ENCODE data around the gene PTRHD1.
A peak's percentile ranks its signal among the peaks of the same experiment; 100 is the strongest.
"Not testable (repeated sequence)": the region's sequence is repeated elsewhere in the genome, so short reads cannot be mapped to it uniquely, and the experiment has no call there.

Gene PTRHD1

DNA sequence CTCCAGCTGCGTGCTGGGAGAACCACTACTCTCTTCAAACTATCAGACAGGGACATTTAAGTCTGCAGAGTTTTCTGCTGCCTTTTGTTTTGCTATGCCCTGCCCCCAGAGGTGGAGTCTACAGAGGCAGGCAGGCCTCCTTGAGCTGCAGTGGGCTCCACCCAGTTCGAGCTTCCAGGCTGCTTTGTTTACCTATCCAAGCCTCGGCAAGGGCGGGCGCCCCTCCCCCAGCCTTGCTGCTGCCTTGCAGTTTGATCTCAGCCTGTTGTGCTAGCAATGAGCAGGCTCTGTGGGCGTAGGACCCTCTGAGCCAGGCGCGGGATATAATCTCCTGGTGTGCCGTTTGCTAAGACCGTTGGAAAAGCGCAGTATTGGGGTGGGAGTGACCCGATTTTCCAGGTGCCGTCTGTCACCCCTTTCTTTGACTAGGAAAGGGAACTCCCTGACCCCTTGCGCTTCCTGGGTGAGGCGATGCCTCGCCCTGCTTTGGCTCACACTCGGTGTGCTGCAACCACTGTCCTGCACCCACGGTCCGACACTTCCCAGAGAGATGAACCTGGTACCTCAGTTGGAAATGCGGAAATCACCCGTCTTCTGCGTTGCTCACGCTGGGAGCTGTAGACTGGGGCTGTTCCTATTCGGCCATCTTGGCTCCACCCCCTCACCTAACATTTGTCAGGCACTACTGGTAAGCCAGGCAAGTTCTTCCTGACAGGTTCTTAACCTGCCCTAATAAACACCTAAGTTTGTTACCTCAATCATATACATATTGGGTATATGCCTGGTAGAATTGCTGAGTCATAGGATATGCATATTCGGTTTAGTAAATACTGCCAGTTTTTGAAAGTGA is 12.8 kb upstream of the PTRHD1 start:
- not testable (repeated sequence) for DNase-seq

DNA sequence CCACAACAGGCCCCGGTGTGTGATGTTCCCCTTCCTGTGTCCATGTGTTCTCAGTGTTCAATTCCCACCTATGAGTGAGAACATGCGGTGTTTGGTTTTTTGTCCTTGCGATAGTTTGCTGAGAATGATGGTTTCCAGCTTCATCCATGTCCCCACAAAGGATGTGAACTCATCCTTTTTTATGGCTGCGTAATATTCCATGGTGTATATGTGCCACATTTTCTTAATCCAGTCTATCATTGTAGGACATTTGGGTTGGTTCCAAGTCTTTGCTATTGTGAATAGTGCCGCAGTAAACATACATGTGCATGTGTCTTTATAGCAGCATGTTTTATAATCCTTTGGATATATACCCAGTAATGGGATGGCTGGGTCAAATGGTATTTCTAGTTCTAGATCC is 7.3 kb upstream of the PTRHD1 start:
- DNase-seq = not testable (repeated sequence)

DNA sequence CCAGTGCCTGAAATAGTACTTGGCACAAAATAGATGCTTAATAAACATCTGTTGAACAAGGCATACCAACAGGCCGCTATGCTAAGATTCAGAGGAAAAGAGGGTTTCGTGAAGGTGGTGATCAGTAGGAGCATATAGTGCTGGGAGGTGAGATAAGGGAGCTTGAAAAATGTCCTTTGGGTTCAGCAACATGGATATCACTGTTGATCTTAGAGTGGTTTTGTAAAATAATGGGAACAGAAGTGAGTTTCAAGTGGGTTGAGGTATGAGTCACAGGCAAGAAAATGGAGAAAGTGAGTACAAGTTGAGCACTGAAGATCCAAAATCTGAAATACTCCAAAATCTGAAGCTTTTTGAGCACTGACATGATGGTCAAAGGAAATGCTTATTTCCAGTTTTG is 4.5 kb upstream of the PTRHD1 start:
- DNase-seq = no peak

DNA sequence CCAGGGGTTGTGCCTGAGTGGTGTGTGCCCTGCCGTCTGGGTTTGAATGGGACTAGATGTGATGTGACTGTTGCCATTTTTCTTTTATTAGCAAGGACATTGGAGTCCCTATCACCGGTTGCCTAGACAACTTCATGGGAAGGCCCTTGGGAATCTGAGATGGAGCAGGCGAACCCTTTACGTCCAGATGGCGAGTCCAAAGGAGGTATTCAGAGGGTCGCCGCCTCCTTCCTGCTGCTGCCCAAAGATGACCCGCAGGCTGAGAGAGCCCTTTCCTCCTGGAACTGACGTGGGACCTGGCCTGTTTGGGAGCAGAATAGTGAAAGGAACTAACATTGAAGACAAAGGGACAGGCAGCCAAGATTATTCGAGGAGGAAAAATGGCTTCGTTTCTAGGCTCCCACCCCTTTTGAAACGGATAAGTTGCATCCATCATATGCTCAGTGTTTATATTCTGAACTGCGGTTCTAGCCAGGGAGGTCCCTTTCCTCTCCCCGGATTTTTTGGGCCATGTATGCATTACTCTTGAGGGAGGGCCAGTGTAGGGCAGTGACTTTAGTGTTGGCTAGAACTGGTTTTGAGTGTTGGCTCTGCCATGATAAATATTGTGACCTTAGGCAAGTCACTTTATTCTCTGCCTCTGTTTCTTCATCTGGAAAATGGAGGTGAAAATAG is 707 bp upstream of the PTRHD1 start:
- DNase-seq = peak; percentile 18

DNA sequence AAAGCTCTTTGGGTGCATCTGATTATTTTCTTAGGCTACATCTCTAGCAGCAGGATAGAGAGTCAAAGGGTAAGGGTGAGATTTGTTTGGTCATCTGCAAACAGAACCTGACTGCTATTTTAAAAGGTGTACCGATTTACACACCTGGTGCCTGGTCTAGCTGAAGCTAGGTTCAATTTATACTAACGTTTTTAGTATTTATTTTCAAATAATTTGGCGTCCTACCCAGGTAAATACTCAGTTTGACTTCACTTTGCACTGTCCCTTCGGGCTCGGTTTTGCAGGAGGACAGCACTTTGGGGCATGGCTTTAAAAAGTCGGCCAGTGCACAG is 683 bp downstream of the PTRHD1 start:
- no peak for DNase-seq

DNA sequence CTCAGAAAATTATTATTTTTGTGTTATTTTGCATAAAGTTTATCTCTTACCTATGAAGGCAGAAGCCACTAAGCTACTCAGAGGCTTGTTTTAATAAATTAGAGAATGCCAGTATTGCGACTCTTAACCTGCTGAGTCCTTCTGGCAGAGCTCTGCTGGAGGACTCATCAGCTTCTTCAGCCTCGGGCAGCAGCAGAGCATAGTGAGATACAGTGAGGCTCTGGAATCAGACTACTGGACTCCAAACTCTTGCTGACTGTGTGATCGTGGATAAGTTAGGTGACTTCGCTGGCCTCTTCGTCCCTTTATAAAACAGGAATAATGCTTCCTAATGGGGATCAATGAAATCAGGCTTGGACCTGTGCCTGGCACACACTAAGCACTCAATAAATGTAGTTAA is 1.7 kb downstream of the PTRHD1 start:
- no peak for DNase-seq

DNA sequence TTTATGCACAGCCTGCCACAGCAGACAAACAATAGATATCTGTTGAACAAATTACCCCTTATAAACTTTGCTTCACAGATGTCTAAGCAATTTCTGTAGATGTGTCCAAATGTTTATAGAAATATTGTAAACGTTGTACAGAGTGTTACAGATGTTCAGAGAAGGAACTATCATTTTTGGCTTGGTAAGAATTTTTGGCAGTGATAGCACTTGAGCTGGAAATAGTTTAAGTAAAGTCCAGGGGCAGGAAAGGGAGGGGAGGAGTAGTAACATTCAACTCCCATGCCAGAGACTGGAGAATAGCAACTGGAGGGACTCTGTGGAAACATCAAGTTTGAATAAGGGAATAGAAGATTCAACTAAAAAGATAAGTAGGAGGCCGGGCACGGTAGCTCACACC is 4.4 kb downstream of the PTRHD1 start:
- no peak for DNase-seq

DNA sequence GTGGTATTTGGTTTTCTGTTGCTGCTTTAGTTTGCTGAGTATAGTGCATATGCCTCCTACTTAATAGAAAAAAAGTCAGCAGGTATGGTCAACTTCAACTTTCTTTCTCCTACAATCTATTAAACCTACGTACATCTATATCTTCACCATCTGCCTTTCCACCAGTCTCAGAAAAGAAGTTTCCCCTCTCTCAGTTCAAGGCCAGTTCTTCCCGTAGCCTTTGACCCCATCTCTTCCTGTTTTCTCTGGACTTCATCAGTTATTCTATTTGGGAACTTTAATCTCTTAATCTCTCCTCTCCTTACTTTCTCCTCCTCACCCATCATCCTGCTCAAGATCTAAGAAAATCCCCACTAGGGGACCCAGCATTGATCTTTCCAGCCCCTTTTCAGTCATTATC is 5.7 kb downstream of the PTRHD1 start:
- DNase-seq = no peak

DNA sequence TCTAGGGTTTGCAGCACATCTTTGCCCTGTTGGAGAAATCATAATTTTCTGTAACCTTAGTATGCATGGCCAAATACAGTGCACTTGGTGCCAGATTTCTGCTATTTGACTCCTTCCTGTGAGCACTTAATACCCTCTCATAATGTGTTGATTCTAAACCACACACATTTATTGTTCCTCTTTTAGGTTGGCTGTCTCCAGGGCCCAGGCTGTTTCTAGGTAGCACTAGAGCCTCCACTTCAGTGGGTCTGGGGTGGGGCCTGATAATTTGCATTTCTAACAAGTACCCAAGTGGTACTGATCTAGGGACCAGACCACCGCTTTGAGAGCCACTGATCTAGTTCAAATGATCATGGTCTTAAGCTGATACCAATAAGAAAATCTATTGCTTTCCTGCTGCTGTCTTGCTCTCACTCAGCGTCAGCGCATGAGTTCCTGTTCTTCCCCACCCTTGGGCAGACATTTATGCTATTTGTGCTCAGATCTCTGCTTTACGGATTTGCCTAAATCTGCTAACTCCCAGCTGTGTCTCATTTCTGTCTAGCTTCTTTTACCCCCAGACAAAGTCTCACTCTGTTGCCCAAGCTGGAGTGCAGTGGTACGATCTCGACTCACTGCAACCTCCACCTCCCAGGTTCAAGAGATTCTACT is 7.4 kb downstream of the PTRHD1 start:
- DNase-seq = no peak

DNA sequence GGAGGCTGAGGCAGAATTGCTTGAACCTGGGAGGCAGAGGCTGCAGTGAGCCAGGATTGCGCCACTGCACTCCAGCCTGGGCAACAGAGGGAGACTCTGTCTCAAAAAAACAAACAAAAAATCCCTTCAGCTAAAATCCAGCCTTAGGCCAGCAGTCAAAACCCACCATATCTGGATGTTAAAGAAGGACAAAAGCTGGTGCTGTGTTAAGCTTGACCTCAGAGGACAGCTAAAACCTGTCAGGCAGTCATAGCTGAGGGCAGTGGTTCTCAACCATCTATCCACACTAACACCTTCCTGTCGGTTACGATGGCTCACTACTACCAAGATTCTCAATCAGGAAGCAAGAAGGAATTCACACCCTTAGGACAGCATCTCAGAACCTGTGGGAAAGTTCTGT is 9.6 kb downstream of the PTRHD1 start:
- no peak for DNase-seq

DNA sequence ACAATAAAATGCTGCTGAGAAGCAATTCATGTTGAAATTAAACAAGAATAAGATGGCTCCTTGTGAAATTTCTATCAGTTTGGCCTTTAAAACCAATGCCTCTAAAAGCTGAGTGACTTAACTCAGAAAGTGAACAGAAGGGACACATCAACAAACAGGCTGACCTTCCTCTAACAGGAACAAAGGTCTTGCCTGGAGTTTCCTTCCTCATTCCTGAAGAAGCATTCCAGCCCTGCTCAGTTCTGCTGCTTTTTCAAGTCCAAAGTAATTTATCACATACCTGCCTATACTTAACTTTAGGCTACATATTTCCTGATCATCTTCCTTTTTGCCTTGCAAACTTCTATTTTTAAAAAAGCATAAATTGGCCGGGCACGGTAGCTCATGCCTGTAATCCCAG is 14.1 kb downstream of the PTRHD1 start:
- DNase-seq = no peak

DNA sequence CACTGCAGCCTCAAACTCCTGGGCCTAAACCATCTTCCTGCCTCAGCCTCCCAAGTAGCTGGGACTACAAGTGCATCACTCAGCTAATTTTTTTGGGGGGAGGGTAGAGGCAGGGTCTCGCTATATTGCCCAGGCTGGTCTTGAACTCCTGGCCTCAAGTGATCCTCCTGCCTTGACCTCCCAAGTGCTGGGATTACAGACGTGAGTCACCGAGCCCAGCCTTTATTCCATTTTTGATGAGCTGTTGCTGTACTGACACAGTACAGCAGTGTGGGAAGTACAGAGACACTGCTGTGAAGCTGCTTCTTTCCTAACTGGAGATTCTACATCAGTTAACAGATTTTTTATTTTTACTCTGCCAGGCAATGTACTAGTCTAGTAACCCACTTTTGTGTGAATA is 18.8 kb downstream of the PTRHD1 start:
- DNase-seq = no peak

DNA sequence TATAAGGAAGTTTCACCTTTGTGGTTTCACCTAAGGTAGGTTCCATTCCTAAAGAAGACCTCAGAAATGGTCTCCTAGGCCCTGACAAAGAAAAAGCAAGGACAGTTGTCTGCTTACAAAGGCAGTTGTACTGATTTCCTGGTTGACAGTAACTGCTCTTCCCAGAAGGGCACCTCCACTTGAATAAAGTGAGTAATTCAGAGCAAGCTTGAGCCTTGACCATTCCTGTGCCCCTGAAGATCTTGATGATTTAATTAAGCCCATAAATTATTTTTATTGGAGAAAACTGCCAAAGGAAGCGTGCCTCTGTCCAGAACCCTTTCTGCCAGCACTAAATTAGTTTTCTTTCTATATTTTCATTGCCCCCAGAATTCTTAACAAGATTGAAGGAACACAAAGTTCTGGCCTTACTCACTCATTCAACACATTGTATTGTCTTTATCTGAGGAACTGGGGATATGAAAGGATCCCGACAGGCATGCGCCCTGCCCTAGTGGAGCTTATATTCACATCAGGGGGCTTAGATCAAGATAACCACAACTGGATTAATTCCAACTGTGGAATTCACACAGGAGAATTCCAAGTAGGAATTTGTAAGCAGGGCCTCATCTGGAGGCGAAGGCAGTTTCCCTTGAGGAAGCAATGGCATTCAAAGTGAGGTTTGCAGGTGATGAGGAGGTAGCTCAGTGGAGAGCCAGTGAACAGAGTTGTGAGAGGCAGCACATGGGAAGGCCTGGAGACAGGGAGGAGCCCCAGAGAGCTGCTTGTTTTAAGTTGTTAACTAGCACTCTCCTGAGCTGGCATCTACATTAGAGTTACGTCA is 21.2 kb downstream of the PTRHD1 start:
- peak; percentile 62 for DNase-seq

DNA sequence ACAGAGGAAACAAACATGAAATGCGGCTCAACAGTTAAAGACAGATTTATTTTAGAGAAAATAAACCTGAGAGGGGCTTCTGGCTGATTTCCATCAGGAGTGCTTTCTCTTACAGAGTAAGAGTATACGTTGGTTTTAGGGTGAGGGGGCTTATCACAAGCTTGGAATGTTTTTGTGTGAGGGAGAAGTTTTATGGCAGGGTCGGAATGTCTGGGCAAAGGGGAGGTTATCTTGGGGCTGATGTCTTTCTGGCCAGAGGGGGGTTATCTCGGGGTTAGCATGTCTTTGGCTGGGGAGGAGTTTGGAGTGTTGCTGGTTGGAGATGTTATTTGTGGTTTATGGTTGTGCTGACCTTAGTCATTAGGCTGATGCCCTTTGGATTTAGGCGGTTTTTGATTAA is 22.1 kb downstream of the PTRHD1 start:
- DNase-seq = no peak

DNA sequence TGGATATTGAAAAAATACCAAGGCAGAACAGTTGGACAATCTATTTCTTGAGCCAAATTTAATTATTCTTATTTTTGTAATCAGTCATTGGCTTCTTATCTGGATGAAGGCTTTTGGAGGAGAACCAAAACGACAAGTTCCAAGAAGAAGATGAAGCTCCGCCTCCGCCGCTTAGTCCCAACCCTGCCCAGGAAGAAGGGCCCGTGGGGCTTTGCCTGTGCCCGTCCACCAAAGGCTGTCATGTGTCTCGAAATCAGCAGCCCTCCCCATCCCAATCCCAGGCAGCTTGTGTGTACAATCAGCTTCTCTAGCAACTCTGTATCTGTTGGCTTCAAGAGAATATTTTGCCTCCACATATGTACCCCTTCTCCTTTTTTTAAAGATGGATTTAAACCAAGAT is 24.6 kb downstream of the PTRHD1 start:
- no peak for DNase-seq

DNA sequence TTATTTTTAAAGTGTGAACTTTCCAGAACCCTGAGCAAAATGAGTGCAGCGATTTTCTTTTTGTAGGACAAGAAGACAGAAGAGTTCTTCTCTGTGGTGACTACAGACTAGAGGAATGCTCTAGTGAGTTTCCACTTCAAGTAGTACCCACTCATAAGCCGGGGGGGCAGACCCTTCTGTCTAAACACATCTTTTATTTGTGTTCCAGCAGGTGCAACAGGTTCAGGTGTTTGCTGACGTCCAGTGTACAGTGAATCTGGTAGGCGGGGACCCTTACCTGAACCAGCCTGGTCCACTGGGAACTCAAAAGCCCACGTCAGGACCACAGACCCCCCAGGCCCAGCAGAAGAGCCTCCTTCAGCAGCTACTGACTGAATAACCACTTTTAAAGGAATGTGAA is 25.2 kb downstream of the PTRHD1 start:
- no peak for DNase-seq

DNA sequence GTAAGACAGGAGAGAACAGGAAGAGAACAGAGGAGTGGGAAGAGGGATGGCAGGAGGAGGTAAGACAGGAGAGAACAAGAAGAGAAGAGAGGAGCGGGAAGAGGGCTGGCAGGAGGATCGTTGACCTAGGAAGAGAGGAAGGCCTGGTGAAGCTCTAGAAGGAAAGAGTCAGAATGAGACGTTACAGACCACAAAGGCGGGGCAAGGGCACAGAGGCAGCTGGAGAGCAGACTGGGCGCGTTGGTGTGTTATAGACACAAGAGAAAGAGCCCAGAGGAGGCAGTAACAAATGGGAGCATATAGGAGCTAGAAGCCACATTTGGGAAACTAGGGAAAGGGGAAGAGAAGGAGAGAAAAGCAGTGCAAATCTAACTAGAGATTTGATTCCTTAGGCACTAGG is 26.6 kb downstream of the PTRHD1 start:
- no peak for DNase-seq

DNA sequence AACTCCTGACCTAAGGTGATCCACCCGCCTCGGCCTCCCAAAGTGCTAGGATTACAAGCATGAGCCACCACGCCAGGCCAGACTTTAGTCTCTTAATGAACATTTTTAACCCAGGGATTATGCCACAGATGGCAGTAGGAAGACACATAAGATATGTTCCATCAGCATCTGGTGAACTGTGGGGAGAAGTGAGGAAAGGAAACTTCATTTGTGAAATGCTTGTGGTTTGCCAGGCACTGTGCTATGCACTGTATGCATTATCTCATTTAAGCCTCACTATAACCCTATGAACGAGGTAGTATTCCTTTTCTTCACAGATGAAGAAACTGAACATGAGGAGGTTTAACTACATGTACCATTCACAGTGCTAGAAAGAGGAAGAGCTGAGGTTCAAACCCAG is 29.3 kb downstream of the PTRHD1 start:
- peak; percentile 15 for DNase-seq

DNA sequence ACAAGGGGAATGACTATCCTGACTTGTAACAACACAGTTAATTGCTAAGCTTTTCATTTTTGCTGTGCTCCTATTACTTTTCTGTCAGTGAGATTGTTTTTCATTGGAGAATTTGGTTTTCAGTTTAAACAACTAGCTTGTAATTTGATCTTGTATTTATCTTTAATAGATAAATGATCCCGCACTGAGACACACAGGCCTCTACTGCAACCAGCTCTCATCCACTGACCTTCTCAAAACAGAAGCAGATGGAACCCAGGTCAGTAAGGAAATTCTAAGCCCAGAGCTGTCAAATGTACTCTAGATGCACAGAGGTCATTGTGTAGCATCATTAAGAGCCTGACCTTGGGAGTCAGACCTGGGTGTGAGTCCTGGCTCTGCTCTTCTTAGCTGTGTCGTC is 30.7 kb downstream of the PTRHD1 start:
- DNase-seq = no peak

DNA sequence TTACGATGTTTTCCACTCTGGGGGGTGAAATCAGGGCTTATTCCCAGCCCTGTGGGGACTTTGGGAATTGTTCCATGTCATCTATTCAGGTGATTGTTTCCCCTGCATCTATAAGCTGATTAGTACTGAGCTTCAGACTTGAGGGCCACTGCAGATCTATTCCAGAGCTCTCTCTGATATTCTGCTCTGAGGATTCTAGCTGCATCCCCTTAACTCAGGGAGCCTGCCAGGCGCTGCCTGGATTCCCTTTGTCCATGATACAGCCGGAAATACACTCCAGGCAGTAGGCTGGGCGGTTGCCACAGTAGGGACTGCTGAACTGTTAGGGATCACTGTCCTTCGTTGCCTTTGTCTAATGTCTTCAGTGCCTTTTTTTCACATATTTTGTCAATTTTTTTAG is 31.3 kb downstream of the PTRHD1 start:
- no peak for DNase-seq

DNA sequence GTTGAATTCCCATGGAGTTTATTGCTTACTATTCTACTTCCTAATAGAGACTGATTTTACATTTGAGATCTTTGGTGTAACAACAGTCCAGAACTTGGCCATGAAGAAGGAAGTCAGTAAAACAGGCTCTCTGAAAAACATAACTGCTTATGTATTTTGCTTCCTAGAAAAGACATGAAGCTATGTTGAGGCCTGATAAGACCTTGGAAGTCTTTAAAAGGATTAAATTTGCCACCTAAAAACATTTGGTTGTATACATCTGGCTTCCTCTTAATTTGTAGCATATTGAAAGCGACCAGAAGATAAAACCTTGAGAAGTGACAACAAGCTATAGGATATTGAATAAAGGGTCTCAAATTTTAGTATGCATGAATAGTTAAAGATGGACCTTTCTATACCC is 36.4 kb downstream of the PTRHD1 start:
- no peak for DNase-seq

DNA sequence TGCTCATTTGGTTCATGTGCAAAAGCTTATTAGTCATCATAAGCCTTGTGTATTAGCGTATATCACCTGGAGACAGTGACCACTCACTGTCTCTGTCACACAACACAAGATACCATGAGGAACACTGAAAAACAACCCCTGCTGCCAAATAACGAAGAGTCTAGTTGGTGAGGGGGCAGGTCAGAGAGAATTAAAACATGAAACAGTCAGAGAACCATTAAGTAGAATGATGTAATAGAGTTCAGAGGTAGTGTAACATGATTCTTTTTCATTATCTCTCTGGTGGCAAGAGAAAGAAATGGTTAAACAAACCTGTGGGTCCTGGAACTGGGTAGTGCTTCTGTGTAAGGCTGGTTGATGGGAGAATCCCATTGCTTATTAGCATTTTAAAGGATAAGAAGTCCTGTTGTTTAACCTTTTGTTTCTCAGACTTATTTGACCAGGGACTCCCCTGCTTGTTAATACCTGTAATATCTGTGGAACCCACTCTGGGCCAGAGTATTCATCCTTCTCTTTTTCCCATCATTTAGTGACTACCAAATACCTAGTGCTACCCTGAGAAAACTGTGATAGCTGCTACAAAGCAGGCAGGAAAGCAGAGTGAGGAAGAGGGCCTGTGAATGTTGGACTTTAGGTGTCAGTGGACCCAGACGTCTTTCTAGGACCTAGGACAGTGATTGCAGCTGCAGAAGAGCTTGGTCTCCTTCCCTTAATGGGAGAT is 38.0 kb downstream of the PTRHD1 start:
- DNase-seq = no peak

All from fibroblast of upper back skin (primary cell).